GM19193 (cell line): ENCODE results near the gene MPHOSPH6.

Source experiments
- POLR2A ChIP-seq: IDR thresholded peaks from 4 replicates; pipeline ENCODE4 v1.6.1; 2011; ENCODE audit not compliant: insufficient read depth, insufficient read length; ENCODE audit errors: extremely low read depth

Gene MPHOSPH6

GRCh38 chr16:82182266-82183003, 12.4 kb upstream of the MPHOSPH6 start:
- no peak for TF ChIP-seq POLR2A

DNA sequence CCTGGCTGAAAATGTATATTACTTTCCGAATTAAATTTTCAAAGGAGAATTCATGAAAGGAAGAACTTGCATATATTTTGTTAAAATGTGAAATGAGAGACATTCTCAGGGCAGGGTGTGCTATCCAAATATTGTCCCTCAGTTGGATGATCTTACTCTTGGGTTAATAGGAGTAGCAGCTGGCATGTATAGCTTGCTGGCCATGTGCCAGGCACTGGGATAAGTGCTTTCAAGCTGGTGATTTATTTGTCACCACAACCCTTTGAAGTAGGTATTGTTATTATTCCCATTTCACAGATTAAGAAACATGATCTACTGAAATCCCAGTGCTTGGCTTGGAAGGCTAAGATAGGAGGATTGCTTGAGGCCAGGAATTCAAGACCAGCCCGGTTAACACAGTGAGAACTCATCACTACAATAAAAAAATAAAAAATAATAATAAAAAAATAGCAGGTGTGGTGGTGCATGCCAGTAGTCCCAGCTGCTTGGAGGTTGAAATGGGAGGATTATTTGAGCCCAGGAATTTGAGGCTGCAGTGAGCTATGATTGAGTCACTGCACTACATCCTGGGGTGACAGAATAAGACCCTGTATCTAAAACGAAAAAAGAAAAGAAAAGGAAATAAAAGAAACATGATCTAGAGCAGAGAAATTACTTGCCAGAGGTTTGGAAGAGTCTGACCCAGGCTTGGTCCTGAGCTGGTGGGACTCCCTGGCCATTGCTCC, 11.6 kb upstream of the MPHOSPH6 start:
- TF ChIP-seq POLR2A, result no peak

GRCh38 chr16:82178352-82178751, 8.3 kb upstream of the MPHOSPH6 start:
- no peak for TF ChIP-seq POLR2A

DNA sequence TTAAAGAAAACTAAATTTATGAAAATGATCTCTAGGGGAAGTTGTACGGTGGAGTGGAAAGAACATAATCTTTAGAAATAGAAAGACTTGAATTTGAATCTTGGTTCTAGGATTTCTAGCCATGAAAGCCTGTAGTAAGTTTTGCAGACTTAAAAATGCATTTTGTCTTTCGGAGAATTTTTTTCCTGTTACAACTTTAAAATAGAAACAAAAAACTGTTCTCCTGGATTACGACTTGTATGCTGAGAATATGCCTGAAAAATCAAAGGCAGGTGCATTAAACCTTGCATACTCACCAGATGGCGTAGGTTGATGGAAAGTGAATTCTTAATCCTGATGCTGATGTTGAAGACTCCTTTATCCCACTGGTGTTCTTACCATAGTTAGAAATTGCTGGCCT, 7.5 kb upstream of the MPHOSPH6 start:
- no peak for TF ChIP-seq POLR2A

DNA sequence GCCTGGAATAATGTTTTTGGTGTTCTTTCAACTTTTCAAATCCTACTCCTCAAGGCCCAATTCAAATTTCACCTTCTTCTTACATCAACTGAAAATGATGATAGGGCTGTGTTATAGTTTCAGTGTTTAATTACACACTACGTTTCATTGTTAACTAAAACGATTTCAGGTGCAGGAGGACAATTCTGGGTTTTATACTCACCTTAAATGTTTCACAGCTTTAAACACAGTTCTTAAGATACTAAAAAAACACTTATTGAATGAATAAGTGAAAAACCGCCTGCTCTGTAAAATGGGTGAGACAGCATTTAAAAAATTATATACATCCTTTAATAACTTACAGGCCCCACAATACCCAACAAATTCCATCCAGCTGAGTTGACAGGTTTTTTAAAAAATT, 6.2 kb upstream of the MPHOSPH6 start:
- TF ChIP-seq POLR2A, result no peak

- TF ChIP-seq POLR2A, result no peak
Observed at GRCh38 chr16:82175627-82176026, 5.6 kb upstream of the MPHOSPH6 start.

GRCh38 chr16:82167670-82168069, 2.4 kb downstream of the MPHOSPH6 start:
- TF ChIP-seq POLR2A, result no peak

GRCh38 chr16:82160226-82160625, 9.8 kb downstream of the MPHOSPH6 start:
- TF ChIP-seq POLR2A, result no peak

- no peak for TF ChIP-seq POLR2A
Observed at GRCh38 chr16:82157836-82158235, 12.2 kb downstream of the MPHOSPH6 start.

DNA sequence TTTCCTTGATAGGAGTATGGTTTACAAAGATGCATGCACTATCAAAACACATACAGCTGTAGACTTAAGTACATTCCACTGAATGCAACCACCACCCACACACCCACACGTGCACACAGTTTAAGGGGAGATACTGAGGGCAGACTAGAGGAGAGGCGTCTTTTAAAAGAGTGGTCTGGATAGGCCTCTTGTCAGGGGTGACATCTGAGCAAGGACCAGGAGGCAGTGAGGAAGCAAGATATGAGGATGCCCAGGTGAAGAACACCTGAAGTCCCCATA, 12.6 kb downstream of the MPHOSPH6 start:
- no peak for TF ChIP-seq POLR2A

GRCh38 chr16:82156761-82157533, 13.1 kb downstream of the MPHOSPH6 start:
- TF ChIP-seq POLR2A, result no peak

DNA sequence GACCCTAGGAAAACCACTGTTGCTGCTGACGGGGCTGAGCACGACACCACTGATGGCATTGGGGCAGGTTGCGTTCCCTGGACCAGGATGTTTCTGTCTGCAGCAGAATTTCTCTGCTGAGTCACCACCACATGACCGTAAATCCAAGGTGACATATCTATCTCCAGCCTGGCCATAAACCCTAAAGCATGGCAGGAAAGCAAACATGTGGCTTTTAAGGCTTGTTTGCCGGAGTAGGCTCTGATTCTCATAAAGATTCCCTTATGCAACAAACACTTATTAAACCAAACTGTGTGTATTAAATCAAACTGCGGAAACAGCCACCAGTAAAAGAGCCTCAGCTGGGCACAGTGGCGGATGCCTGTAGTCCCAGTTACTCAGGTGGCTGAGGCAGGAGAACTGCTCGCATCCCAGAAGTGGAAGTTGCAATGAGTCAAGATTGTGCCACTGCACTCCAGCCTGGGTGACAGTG, 17.3 kb downstream of the MPHOSPH6 start:
- no peak for TF ChIP-seq POLR2A

DNA sequence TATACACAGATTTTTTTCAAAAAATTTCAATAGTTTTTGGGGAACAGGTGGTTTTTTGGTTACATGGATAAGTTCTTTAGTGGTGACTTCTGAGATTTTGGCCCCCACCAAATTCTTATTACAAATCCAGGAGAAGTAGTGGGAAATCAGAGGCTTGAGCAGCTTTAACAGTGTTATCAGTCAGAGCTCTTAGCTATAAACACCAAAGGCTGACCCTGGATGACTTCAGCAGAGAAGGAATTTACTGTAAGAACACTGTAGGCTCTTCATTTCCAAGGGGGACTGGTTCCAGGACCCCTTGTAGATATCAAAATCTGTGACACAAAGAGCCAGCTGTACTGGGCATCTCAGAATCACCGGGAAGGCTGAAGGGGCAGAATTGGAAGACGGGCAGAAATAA, 17.8 kb downstream of the MPHOSPH6 start:
- TF ChIP-seq POLR2A, result no peak

DNA sequence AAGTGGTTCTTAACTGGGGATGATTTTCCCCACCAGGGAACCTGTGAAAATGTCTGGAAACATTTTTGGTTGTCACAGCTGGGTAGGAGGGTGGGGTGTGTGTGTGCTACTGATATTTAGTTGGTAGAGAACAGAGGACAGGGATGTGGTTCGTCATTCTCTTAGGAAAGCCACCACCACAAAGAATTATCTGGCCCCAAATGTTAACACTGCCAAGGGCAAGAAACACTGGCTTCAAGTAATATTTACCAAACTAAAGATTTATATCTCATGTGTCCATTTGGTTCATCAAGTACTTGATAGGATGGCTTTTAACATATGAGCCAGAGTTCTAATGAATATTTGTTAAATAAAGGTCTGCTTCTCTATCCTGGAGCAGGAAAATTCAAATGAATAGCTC, 19.5 kb downstream of the MPHOSPH6 start:
- no peak for TF ChIP-seq POLR2A

GRCh38 chr16:82149536-82149935, 20.5 kb downstream of the MPHOSPH6 start:
- TF ChIP-seq POLR2A, result no peak

DNA sequence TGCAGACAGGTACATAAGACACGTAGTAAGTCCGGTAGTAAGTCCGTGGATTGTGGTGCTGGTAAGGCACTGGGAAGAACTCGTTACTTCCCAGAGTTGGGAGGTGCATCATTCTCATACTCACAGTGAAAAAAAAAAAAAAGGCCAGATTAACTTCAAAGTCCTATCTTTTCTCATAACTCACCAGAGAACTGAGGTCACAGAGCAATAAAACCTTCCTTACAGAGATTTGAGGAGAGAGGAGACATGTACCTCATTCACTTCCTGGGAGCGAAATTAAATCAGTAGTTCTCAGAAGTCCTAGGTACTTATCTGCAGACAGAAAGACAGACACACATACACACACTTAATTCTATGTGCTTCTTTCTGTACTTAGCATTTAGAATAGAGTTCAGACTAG, 22.5 kb downstream of the MPHOSPH6 start:
- no peak for TF ChIP-seq POLR2A
